GM15510 (cell line): ENCODE measurements around the gene CD74.

Experiments
- POLR2A ChIP-seq: IDR thresholded peaks from 3 replicates; pipeline ENCODE4 v1.6.1; 2011; ENCODE audit warnings: borderline replicate concordance; ENCODE audit not compliant: insufficient read length; ENCODE audit errors: extremely low read depth

The CD74 gene

DNA sequence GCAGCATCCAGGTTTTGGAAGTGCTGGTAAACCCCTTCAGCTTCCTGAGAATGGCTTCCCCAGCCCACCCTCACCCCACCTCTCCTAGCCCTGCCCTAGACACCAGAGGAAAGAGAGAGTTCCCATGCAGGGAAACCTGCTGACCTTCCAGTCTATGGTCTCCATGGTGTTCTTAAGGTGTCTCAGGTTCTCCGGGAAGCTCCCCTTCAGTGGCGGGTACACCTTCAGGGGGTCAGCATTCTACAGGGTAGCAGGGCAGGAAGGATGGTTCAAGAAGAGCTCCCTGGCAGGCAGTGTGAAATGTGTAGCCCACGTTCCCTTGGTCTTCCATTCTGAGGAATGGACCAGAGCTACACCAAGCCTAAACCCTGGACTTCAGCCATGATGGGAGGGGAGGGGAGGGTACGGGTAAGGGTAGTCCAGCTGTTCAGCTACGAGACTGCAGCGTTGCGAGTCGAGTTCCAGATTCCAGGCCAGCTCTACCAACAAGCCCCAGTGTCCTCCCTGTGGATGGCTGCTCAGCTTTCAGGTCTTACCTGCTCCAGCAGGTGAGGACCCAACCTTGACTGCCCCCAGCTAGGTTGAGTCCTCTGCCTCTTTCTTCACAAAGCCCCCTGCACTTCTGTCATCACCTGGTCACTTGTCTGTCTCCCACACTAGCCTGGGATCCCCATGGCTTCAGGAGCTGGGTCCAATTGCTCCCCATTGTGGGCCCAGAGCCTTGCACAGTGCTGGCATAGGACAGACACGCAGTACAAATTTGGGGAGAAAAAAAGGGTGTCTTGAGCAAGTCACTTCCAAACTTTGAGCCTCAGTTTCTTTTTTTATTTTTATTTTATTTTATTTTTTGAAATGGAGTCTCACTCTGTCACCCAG is 7.5 kb downstream of the CD74 start:
- TF ChIP-seq POLR2A: peak; percentile 59

DNA sequence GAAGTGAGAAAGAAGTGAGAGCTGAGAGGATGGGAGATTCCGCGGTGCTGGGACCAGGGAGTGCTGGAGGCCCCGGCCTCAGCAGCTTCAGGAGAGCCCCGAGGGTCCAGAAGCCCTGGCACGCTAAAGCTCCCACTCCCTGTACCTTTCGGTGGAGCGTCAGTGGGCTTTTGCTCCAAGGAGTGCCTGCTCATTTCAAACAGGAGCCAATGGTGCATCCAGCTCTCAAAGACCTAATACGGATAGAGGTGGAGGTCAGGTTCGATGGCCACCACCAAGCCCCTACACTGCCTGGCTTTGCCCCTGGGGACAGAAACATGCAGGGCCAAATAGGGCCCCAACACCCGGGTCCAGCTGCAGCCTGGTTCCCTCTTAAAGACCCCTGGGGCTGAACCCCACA is 8.2 kb downstream of the CD74 start:
- TF ChIP-seq POLR2A: no peak

DNA sequence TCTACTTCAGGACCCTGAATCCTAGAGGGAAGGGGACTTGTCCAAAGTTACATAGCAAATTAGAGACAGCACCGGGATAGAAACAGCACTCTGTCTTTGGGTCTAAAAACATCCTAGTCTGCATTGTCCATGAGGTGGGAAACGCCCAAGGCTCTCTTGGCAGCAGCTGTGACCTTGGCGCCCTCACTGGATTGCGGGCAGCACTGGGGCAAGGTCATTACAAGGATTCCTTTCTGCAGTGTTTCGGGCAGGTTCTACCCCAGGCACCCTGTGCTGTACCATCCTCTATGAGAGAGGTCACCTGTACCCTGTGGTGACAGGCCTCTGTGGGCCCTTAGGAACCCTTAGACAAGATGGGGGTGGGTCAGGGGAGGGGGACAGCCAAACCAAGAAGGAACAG is 8.6 kb downstream of the CD74 start:
- no peak for TF ChIP-seq POLR2A

DNA sequence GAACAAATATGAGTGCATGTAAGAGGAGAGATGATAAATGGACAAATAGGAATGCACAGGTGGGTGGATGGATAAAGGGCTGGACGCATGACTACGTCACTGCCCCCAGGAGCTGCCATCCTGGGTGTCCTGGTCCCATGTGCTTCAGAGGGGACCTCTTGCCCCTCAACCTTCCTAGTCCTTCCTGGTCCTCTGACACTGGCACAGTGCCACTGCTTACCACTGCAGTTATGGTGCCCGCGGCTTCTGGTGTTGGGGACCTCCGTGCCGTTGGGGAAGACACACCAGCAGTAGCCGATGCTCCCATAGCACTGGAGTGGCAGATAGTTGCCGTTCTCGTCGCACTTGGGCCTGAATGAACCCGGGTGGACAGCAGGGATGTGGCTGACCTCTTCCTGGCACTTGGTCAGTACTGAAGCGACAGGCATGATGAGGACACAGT is 9.8 kb downstream of the CD74 start:
- TF ChIP-seq POLR2A: peak; percentile 59

DNA sequence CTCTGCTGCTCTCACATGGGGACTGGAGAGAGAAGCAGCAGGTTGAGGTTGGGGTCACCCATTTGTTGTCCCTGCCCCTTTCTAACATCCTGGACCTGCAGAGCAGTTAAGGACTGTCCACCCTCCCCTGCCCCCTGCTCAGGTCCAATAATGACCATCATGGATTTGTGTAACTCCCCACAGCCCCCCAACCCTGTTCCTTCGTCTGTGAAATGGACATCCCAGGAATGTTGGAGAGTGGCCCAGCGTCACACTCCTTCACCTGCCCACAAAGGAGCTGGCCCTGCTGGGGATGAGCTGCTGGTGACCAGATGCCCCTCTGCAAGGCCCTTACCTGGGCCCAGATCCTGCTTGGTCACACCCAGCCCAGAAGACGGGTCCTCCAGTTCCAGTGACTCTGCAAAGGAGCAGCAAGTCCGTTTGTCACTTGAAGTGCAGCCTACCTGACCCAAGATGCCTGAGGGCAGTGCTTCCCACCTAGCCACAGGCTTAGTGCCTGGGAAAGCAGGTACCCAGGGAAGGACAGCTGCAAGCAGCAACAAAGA is 10.4 kb downstream of the CD74 start:
- TF ChIP-seq POLR2A: no peak

DNA sequence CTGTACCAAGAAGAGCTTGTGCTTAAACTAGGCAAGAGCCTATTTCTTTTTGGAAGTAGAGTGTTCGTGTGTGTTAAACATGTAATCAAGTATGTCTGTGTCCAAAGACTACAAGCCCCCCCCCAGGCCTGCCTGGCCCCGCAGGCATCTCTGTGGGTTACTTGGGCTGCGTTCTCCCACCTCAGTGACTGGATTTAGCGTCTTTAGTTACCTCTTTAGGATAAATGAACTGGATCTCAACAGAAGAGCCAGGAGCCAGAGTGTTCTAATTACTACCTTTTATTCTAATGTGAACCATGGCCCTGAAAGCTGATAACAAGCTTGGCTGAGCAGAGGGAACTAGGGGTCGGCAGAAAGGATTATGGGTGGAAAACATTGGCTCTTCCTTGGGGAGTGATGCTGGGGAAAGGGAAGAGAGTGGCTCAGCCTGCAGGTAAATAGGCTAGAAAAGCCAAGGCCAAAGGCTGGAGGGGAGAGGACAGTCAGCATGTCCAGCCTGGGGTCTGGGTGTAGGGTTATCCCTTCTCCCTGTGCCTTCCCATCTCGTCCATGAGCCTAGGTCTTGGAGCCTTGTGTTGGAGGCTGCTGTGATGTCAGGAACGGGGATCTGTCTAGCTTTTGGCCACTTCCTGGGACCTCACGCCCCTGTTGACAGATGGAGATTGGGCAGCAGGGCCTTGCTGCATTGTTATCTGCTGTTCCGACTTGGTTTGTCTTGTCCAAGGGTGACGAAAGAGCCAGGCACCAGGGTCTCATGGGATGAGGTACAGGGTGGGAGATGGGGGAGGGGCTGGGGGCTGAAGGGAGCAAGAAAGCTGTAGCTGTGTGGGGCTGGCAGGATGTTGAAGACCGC is 11.1 kb downstream of the CD74 start:
- TF ChIP-seq POLR2A: peak; percentile 50

DNA sequence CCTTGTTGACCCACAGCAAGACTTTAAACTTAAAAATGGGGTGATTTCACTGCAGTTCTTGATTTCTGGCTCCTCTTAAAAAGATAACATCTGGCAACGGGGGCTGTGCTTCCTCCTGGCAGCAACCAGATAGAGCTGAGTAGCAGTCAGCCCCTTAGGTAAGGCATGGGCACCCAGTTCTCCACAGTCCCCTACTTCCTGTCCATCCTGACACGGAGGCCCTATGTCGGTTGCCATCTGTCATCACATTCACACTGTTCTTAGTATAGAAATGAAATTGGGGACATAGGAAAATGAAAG is 11.7 kb downstream of the CD74 start:
- TF ChIP-seq POLR2A: peak; percentile 57

DNA sequence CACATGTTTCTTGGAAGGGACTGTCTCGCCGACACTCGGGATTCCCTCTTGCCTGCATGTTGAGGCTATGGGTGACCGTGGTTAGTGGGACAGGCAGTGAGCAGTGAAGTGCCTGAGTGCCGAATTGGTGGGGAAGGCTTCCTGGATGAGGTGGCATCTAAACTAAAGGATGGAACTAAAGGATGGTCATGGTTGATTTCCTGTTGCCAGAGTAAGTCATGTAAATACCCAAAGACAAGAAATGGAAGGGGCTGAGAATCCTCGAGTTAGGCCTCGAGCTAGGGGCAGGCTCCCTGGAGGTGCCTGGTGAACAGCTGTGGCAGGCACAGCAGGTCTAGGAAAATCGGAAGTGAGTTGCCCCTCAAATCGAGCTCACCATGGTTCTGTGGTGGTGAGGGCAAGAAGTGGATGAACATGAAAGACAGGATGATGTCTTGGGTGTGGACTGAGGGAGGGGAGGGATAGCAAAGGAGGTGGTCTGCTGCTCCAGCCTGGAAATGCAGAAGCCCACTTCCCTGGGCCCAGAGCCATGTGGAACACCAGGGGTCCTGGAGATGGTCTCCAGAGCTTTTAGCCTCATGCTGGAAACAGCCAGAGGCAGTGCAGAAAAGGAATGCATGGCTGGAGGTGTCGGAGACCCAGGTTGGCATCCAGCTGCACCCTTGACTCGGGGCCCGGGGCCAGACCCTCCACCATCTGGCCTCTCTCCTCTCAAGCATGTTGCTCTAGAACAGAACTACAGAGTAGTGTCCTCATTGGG is 12.2 kb downstream of the CD74 start:
- TF ChIP-seq POLR2A: peak; percentile 71

DNA sequence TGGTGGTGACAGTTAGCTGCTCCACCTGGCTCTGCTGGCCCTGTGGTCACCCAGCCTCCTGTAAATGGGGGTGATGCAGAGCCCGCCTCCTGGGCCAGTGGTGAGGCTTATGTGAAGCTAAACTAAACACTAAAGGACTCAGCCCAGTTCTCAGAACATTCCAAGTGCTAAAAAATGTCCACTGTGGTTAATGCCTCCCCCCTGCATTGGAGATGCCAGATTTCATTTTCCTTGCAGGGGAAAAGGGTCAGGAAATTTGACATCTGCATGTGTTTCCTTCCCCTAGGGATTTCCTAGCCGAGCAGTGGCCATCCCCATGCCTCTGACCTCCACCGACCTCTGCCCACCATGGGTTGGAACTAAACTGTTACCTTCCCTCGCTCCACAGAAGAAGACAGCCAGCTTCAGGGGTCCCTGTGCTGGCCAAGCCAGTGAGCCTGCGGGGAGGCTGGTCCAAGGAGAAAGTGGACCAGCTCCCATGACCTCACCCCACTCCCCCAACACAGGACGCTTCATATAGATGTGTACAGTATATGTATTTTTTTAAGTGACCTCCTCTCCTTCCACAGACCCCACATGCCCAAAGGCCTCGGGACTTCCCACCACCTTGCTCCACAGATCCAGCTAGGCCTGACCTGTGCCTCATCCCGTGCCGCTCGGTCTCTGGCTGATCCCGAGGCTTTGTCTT is 13.0 kb downstream of the CD74 start:
- peak; percentile 28 for TF ChIP-seq POLR2A

DNA sequence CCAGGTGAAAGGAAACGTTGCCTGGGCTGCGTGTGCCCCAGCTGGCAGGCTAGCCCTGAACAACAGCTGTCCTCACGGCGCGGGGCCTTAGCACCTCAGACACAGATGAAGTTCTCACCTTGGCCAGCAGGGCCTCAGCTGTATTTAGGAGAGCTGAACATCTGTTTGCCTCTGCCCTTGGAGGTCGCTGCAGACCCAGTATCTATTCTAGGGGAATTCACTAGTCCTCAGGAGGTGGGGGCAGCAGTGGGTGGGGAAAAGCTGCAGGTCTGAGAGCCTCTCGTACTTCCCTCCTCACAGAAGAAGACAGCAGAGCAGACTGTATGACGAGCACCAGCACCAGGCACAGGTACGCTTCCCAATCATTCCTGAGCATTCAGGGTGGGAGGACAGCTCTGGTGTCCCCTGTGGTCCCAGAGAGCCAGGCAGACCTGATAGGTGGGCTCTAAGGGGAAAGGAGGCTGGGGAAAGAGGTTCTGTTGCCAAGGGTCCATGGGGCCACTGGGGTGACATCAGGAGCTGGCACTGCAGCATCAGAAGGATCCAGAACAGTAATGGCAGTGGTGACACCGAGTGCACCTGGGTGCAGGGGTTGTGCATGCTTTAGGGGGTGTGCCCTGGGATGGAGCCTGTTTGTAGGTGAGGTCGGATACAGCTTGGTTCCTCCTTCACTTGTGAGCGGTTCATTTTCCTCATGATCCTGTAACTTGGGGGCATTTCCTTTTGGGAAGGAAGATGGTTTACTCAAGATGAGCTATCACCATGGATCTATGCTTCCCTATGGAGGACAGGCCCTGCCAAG is 13.8 kb downstream of the CD74 start:
- peak; percentile 21 for TF ChIP-seq POLR2A

DNA sequence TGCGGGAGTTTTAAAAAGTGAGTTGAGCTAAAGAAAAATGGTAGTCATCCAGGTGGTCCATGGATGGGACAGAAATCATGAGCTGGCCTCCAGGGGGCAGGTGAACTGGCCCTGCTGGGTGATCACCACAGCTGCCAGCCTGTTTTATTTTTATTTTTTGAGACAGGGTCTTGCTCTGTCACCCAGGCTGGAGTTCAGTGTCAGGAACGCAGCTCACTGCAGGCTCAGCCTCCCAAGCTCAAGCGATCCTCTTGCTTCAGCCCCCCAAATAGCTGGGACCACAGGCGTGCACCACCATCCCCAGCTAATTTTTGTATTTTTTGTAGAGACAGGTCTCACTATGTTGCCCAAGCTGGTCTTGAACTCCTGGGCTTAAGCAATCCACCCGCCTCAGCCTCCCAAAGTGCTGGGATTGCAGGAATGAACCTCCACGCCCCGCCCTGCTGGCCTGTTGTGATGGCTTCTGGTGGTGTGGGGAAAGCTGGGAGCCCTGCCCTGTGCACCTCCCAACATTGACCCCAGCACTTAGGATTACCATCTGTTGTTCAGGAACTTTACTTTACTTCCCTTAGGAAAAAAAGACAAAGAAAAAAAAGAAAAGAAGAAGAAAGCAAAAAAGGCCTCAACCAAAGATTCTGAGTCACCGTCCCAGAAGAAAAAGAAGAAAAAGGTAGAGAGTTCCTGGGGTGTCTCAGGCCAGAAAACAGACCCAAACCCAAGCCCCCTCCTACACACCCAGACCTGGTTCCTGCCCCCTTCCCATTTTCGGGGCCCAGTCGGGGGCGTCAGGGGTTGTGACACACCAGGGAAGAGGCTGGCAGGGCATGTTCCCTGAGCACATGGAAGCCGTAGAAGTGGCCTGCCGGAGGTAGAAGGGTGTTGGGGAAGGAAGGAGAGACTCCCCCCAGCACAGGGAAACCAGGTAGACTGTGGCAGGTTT is 14.7 kb downstream of the CD74 start:
- TF ChIP-seq POLR2A: no peak

DNA sequence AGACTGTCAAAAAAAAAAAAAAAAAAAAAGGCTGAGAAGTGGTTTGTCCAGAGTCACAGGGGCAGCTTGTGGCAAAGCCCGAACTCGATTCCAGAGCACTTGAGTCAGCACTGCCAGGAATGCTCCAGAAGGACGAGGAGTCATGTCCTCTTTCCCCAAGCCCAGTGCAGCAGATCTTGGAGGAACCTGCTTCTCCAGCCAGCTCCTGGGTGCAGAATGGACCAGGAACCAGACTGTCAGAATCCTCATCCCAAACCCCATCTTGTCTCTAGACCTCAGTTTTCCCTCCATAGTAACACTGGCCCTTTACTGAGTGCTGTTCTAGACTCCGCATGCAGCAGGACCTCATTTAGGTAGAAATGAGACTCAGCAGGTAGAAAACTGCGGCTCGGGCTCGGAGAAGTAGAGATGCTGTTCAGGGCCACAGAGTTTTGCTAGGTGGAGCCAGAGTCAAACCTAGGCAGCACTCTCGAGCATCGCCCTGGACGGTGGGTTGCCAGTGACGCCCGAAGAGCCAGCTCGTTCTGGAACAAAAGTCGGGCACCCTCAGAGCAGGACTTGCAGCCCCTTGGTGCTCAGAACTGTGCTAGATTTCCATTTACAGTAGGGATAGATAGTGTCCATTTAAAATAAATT is 15.4 kb downstream of the CD74 start:
- no peak for TF ChIP-seq POLR2A
